ENCODE data around the gene RAPGEF4.

GRCh38 chr2:172943539-172943938 lies 207.9 kb downstream of the RAPGEF4 start:
- no peak for TF ChIP-seq CTCF (IDR thresholded peaks at IDR 0.05)
- TF ChIP-seq POLR2A (IDR thresholded peaks at IDR 0.05): no peak

All from Peyer's patch (tissue), 4 donors.